GM12801 (cell line): ENCODE measurements around the gene BLM.

Experiments used
- TF ChIP-seq, protein P1 (sequence below): IDR thresholded peaks from one replicate; pipeline ENCODE4 v1.5.1; 2011; ENCODE audit warnings: control low read depth; ENCODE audit not compliant: insufficient read length; ENCODE audit errors: extremely low read depth

The BLM gene

DNA sequence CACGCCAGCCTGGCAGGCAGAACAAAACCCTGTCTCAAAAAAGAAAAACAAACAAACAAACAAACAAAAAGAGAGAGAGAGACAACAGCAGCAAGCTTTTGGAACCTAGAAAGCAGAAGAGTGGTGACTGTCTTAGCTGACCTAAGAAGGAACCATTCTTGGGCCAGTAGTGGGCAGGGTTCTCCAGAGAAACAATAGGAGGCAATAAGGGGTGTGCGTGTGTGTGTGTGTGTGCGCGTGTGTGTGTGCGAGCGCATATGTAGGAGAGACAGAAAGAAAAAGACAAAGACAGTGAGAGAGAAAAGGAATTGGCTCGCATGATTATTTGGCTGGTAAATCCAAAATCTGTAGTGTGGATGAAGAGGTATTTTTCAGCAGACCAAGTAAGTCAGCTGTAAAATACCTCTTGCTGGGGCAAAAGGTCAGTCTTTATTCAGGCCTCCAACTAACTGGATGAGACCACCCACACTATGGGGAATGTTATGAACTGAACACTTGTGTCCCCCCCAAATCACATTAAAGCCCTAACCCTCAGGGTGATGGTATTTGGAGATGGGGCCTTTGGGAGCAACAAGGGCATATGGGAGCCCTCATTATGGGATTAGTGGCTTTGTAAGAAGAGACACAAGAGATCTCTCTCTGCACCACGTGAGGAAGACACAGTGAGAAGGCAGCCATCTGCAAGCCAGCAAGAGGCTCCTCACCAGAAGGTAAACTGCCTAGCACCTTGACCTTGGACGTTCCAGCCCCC is 15.1 kb upstream of the BLM start:
- TF ChIP-seq, protein P1, sequence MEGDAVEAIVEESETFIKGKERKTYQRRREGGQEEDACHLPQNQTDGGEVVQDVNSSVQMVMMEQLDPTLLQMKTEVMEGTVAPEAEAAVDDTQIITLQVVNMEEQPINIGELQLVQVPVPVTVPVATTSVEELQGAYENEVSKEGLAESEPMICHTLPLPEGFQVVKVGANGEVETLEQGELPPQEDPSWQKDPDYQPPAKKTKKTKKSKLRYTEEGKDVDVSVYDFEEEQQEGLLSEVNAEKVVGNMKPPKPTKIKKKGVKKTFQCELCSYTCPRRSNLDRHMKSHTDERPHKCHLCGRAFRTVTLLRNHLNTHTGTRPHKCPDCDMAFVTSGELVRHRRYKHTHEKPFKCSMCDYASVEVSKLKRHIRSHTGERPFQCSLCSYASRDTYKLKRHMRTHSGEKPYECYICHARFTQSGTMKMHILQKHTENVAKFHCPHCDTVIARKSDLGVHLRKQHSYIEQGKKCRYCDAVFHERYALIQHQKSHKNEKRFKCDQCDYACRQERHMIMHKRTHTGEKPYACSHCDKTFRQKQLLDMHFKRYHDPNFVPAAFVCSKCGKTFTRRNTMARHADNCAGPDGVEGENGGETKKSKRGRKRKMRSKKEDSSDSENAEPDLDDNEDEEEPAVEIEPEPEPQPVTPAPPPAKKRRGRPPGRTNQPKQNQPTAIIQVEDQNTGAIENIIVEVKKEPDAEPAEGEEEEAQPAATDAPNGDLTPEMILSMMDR = no peak

DNA sequence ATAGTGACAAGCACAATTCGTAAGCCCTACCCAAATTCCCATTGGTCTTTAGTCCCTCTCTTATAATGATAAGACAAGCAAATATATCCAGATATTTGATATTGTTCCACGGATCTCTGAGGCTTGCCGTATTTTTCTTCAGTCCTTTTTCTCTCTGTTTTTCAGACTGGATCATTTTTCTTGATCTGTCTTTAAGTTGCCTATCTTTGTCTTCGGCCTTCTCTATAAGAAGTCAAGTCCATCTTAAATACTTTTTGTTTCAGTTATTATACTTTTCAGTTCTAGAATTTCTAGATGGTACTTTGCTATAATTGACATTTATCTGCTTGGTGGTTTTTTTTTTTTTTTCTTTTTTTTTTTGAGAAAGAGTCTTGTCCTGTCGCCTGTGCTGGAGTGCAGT is 13.7 kb upstream of the BLM start:
- TF ChIP-seq, protein P1 = no peak

DNA sequence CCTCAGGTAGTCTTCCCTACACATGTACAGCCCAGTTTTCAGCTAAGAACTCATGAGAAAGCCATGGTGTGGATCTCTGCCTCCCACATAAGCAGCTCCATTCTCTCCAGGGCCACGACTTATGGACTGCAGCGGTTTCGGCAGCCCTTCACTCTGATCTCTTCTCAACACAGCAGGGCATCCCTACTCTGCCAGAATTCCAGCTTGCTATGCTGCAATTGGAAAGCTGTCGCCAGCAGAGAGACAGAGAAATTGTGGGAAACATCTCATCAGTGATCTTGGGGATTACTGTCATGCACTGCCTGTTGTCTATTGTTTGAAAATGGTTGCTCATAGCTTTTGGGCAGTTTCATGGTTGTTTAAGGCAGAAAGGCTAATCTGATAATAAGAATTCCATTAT is 11.9 kb upstream of the BLM start:
- TF ChIP-seq, protein P1 = no peak

DNA sequence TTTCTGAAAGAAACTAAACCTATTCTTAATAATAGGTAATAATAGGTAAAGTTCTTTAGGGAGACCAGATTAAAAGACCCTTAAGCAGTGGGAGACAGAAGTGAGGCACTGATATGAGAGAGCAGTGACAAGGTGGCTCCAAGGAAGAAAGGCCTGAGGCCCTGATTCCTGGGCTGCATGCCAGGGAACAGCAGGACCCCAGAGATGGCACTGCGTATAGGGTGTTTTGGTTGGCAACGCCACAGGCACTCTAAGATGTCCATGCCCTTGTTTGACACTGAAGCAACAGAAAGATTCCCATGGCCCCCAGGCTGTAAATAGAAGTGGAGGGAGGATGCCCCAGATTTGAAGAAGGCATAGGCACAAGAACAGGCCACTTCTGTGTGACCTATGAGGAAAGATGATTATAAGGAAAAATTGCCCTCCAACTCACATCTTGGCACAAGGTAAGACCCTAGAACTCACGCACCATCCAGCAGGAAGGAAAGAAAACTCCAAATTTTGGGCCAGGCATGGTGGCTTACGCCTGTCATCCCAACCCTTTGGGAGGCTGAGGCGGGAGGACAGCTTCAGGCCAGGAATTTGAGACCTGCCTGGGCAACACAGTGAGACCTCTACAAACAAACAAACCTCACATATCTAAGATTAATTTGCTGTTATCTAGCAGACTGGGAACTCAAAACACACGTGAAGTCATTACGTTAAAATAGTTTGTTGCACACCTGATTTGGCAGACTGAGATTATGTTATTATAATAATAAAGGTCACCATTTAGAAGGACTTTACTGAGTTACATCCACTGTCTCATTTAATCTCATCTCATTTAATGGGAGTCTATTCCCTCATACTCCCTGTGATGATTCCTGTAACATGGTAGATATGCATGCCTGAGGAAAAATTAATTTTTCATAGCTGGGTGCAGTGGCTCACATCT is 10.5 kb upstream of the BLM start:
- TF ChIP-seq, protein P1 = no peak

DNA sequence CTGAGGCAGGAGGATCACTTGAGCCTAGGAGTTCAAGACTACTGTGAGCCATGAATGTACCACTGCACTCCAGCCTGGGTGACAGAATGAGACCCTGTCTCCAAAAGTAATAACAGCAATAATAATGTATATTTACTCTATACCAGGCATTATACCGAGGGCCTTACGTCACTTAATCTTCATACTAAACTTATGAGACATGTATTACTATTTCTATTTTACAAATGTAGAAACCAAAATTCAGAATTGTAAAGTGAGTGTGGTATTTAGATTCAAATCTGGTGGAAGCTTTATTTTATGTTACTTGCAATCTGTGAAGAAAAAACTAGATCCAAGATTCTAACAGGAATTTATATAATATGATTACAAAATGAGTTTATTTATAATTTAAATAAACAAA is 9.7 kb upstream of the BLM start:
- TF ChIP-seq, protein P1 = no peak

DNA sequence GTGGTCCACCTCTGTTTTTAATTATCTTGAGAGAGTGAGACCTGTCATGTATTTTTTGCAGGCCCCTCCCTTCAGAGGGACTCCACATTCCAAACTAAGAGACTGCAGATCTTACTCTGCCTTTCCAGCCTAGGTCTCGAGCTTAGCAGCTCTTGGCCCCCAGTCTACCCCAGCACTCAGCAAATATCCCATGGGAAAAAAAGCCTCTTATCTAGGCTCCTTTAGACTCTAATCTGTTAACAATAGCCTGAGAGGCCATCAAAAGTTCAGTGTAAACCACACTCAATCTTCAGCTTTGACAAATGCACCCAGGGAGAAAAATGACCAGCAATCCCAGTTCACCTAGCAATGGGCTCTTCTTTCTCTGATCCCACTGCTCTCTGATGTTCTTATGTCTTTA is 8.6 kb upstream of the BLM start:
- TF ChIP-seq, protein P1 = no peak

DNA sequence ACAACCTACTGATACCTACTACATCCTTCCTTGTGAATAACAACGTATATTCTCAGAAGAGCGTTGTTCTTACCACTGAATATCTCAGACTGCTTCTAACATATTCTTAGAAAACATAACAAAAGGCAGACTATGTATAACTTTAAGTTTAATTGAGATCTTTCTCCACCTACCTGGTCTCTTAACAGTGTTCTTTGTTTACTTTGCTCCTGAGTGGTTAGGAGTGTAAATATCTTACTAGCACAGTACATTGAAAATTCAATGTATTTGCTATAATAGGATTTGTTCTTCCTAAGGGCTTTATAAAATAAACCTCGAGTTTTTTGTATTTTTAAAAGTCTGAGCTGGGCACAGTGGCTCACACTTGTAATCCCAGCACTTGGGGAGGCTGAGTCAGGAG is 7.9 kb upstream of the BLM start:
- TF ChIP-seq, protein P1 = no peak
